ENCODE data around the gene ZNF732. TPM values are rescaled to one million over a fixed set of nuclear protein-coding genes. Genes with fewer than 3 reads are reported as not detected.

The ZNF732 gene
- total RNA-seq, 3 donors from 2014 or later = not detected

DNA sequence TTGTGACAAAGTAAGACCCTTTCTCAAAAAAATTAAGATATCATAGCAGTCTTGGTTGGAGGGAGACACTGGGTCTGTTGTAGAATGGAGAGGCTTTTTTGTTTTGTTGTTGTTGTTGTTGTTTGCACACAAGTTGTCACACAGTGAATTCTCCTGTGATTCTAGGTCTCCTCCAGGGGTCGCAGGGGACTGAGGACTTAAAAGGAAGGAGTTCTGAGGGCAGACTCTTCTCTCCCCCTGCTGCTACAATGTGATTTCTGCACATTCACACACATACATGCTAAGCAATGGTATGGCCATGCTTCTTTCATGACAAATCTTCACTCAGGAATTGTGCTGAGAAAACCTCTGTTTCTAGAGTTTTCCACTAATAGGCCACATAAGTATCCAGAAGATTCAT is 71.1 kb downstream of the ZNF732 start:
- DNase-seq (no peak), ATAC-seq (no peak)
- TF ChIP-seq CTCF (IDR thresholded peaks at IDR 0.05) = no peak
- no peaks in the 10 kb centered on the region for H3K36me3 ChIP-seq (ENCODE audit: low read depth)
- intact Hi-C loops (cut with DNase I, micrococcal nuclease) = no loop called here
- peaks cover 1% of the 10 kb centered on the region for H3K9me3 ChIP-seq
- no peaks in the 10 kb centered on the region for H3K4me1 ChIP-seq (ENCODE audit: low read depth)
- H3K4me3 ChIP-seq = no peak overlapping the region

DNA sequence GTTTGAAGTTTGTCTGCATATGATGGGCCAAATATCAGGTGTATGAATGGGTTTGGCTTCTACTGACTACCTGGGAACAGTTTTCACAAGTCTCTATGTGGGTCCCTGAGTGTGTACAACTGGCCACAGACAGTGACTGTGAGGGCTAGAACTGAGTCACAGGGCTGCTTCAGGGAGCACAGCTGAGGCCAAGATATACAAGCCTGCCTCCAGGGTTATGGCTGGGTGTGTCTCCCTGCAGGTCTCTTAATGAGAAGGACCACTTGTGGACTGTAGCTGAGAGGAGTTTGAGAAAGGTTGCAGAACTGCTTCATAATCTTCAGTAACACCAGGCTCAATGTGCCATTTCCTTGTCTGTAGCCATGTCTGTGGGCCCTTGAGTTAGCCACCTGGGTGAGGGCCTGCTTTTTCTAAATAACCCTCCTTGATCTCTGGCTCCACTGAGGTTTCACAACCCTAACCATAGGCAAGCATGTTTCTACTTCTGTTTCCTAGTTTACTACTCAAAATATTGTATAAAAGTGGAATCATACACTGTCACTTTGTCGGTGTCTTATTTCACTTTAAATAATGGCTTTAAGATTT is 81.3 kb downstream of the ZNF732 start:
- DNase-seq = no peak
- intact Hi-C loops (cut with DNase I, micrococcal nuclease) = no loop called here
- Histone ChIP-seq H3K4me3 (no peak overlapping the region), H3K36me3 (ENCODE audit: low read depth) (no peaks in the 10 kb centered on the region), H3K9me3 (peaks cover 41% of the 10 kb centered on the region), H3K4me1 (ENCODE audit: low read depth) (no peaks in the 10 kb centered on the region)
- no peak for ATAC-seq
- TF ChIP-seq CTCF (IDR thresholded peaks at IDR 0.05) = no peak

Small RNAs within 50 kb of the gene (microRNA-seq; reads per million reads assigned to microRNA genes)
- gene MIR571 = not detected

Other genes with a start within 250 kb of the ZNF732 start
- 1 to 10 TPM; 5.2 to 7.4 (median 6.4) TPM for gene ZNF718, start 181.0 kb downstream of the ZNF732 start, total RNA-seq
- gene ZNF141, start 32.3 kb upstream of the ZNF732 start, total RNA-seq = 10 to 100 TPM; 21.1 to 27.6 (median 23.9) TPM
- 10 to 100 TPM; 23.3 to 32.1 (median 25.9) TPM for gene ZNF721, start 193.7 kb upstream of the ZNF732 start, total RNA-seq
- gene PIGG, start 193.7 kb upstream of the ZNF732 start, total RNA-seq = 10 to 100 TPM; 57.2 to 74.4 (median 65.8) TPM